ENCODE measurements around the gene RASA3.
A peak's percentile ranks its signal among the peaks of the same experiment; 100 is the strongest.

Gene RASA3

DNA sequence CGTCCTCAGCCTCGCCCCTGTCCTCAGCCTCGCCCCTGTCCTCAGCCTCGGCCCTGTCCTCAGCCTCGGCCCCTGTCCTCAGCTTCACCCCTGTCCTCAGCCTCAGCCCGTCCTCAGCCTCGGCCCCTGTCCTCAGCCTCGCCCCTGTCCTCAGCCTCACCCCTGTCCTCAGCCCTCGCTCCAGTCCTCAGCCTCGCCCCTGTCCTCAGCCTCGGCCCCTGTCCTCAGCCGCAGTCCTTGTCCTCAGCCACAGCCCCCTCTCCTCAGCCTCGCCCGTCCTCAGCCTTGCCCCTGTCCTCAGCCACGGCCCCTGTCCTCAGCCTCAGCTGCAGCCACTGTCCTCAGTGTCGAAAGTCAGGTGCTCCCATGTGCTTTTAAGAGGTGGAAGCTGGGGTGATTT lies 169.0 kb downstream of the RASA3 start:
- DNase-seq, result no peak

DNA sequence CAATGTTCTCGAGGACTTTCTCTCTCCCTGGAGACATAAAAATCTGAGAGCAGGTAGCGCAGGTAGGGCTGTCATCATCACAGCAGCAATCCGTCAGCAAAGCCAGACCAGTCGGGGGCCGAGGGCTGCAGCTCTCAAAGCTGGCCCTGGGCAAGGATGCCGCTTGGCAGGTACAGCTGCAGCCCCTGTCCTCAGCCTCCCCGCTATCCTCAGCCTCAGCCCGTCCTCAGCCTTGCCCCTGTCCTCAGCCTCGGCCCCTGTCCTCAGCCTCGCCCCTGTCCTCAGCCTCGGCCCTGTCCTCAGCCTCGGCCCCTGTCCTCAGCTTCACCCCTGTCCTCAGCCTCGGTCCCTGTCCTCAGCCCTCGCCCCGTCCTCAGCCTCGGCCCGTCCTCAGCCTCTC lies 169.4 kb downstream of the RASA3 start:
- DNase-seq, result no peak

DNA sequence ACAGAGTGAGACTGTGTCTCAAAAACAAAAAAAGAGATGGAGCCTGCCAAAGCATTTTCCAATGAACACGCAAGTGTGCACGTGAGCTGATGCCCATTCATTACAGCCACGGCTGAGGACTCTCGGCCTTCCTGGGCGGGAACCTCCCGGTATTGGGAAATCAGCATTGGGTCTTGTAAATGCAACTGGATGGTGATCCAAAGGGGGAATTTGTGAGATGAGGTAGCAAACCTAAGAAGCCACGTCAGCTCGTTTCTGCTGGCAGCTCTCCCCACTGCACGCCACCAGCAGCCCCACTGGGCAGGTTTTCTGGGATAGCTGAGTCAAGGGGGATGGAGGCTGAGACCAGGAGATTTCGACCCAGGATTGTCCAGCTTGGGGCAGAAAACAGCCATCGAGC lies 170.0 kb downstream of the RASA3 start:
- no peak for DNase-seq

DNA sequence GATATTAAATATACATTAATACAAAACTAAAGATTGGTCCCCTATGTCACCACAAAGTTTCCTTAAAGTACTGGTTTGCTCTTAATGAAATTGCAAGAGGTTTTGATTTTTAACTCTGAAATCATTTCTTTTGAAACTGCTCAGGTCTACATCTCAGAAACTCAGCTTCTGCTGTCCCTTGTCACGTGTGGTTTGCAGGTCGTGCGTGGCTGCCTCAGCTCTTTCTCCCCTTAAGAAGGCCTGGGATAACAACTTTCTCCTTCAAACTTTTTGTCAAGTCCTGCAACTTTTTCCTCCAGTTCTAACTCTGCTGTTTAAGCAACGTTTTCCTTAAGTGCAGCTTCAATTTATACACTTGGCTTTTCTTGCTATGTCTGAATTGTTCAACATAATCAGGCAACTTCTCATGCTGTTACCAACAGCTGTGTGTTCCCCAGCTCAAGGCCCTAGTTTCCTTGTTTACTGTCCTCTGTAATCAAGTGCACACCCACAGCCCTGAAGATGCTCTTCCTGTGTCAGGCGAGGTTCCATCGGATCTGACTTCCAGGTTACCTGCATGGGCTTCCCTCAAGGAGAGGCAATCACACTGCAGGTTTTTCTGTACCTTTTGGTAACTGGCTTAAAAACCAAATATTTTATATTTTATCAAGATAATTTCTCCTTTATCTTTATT lies 172.0 kb downstream of the RASA3 start:
- no peak for DNase-seq

DNA sequence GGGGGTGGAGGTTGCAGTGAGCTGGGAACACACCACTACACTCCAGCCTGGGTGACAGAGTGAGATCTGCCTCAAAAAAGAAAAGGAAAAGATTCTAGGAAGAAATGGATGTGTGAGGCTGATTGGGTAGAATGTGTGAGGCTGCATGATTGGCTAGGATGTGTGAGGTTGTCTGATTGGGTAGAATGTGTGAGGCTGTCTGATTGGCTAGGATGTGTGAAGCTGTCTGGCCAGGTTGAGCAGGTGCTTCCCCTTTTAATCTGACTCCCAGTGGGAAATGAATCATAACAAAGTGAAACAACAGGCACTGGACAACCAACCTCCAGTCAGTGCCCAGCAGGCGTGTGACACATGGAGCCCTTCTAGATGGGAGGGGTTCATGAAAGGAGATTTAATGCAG lies 173.2 kb downstream of the RASA3 start:
- no peak for DNase-seq

- DNase-seq, result no peak
These were observed 174.1 kb downstream of the RASA3 start for GRCh38 chr13:113958373-113958772.

GRCh38 chr13:113956571-113956970 lies 175.9 kb downstream of the RASA3 start:
- DNase-seq, result no peak

- DNase-seq, result no peak
These were observed 176.7 kb downstream of the RASA3 start for GRCh38 chr13:113955691-113956090.

DNA sequence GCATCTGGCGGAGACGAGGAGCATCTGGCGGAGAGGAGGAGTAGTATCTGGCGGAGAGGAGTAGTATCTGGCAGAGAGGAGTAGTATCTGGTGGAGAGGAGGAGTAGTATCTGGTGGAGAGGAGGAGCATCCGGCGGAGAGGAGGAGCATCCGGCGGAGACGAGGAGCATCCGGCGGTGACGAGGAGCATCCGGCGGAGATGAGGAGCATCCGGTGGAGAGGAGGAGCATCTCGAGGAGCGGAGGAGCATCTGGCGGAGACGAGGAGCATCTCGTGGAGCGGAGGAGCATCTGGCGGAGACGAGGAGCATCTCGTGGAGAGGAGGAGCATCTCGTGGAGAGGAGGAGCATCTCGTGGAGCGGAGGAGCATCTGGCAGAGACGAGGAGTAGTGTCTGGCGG lies 177.2 kb downstream of the RASA3 start:
- no peak for DNase-seq

- DNase-seq, result no peak
These were observed 178.2 kb downstream of the RASA3 start for GRCh38 chr13:113954046-113954835.

- no peak for DNase-seq
These were observed 178.9 kb downstream of the RASA3 start for GRCh38 chr13:113953561-113953960.

- DNase-seq, result no peak
These were observed 179.4 kb downstream of the RASA3 start for GRCh38 chr13:113952983-113953520.

DNA sequence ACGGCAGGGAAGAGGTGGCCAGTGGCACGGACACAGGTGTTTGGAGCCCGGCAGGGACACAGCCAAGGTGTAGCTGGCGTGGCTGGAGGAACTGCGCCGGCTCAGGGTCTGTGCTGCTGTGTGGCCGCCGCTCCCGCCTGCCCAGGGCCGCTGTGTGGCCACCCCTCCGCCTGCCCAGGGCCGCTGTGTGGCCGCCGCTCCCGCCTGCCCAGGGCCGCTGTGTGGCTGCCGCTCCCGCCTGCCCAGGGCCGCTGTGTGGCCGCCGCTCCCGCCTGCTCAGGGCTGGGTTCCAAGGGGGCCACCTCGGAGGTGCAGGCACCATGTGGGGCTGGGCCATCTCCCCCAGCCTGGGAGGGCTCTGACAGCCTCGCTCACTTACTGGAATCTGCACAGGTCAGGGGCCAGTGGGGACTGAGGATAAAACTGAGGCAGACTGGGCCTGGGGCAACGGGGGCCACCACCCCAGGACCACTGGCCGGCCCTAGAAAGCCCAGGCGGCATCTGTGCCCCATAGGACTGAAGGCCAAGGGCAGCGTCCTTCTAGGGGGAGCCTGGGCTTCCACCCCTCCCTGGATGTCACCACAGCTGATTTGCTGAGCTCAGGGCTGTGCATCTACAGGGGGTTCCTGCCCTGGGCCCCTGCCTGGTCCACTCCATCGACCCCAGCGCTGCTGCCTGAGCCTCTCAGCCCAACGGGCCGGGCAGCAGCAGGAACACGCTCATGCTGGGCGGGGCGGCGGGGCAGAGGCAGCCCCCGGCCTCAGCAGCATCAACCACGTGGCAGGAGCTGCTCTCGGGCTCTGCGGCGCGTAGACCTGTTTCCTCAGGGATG lies 180.1 kb downstream of the RASA3 start:
- no peak for DNase-seq

GRCh38 chr13:113951246-113951999 lies 181.0 kb downstream of the RASA3 start:
- DNase-seq, result peak; percentile 12 to 52 (median 32)

- no peak for DNase-seq
These were observed 181.8 kb downstream of the RASA3 start for GRCh38 chr13:113950451-113951245.

GRCh38 chr13:113949546-113949945 lies 182.9 kb downstream of the RASA3 start:
- DNase-seq, result no peak

DNA sequence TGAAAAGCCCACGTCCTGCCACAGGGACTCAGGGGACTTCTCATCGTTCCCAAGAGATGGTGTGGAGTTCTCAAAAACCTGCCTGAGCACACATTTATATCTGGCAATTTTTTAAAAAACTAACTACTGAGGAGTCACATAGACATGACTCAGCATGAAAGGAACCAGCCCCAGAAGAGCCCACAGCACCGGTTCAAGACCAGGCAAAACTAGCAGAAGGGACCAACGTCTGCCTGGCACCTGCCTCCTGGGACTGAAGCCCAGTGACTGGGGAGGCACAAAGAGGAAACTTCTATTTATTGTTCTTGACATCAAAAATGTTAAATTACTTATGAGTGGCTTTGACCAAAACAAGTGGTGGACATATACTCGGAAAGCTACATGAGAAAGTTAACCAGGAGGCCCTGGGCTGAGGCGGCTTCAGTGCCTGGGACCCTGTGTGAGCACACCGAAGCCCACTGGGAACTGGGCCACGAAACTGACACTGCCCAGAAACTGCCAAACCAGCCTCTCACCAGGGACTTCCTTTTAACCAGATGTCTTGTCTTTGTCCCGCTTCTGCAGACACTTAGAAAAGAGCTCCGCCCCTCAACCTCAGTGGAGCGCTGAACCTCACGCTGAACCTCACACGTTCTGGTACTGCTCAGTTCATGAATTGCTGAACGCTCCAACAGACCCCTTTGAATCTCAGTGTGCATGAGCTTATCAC lies 184.2 kb downstream of the RASA3 start:
- no peak for DNase-seq

DNA sequence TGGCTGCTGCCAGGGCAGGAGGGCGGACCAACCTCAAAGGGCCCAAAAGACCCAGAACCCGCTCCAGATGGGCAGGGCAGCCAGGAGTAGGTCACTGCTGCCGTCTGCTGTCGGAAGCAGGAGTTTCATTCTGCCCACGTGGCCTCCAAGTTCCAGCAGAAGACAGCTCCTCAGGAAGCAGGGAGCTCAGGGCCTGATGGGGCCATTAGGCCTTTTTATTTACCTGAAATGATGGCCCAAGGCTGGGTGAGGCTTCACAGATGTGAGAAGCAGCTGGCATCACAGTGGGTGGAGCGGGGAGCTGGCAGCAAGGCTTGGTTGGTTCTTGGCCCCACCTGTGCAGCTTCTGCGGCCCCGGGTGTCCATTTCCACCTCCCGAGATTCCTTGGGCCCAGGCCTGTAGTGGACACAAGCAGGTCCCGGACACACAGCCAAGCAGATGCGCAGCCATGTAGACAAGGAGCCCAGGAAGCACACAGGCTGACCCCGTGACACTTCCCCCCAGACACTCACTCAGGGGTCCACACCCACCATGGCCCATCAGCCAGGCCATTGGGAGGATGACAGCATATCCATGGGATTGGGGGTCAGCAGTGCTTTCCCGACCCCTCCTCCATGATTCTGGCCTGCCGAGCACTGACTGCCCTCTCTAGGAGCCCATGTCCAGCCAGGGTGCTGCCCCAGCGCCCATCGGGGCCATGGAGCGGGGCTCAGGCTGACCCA lies 185.0 kb downstream of the RASA3 start:
- DNase-seq, result no peak

DNA sequence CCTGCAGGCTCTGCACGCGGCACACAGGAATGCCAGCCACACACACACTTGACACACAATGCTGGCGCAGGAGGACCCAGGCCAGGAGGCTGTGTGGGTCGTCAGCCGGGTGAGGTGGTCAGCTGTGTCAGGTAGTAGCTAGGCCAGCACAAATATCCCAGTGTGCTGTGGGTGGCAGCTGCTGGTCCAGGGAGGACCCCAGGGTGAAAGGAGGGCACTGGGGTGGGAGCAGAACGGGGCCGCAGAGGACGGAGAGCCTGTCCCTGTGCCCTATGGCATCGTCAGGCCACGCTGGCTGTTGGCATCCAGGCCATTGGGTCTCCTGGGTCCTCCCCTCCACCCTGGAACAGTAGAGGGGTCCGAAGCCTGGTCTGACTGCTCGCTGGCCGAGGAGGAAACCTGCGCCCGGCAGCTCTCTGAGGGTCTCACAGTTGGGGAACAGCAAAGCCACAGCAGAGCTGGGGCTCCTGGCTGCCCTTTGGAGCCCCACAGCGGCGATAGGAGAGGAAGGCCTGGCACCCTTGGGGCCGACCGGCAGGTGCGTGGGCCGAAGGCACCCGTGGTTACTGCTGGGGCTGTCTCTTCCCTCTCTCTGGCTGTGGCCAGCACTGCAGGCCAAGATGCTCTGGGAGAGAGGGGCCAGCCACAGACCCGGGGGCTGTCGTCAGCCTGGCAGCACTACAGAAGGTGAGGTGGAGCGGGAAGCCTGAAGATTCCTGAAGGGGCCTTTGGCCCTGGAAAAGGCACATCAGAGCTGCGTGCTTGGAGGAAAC lies 185.8 kb downstream of the RASA3 start:
- DNase-seq, result no peak

Data from stimulated activated naive CD4-positive, alpha-beta T cell (primary cell).